AG10803 (cell line): ENCODE measurements around the gene RPIA.

Experiments used
- DNase-seq: peaks from one replicate; pipeline ENCODE4 v3.0.0; 2010; ENCODE audit warnings: low read depth
- H3K4me3 ChIP-seq: 2 replicates; pipeline ENCODE4 v1.5.1; 2011; ENCODE audit warnings: mild to moderate bottlenecking, low read length, control low read depth
- TF ChIP-seq, protein P1 (sequence below): conservative IDR thresholded peaks from 2 replicates; pipeline ENCODE4 v1.5.1; 2011; ENCODE audit warnings: mild to moderate bottlenecking, low read length, control low read depth, inconsistent platforms

RPIA gene

DNA sequence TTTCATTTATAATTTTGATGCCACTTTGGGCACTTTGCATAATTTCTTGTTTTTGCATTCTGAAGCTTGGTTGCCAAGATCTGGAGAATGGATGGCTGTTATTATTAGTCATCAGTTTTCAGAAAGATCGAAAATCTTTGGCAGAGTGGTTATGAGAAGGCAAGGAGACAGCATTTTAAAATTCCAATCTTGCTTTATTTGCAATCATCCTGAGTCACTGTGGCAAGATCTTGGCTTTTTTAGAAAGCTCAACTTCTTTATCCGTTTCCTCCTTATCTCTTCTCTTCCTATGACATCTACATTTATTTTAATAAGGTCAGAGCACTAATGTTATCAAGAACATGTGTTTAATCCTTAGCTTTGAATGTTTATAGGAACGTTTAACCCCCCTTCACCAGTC is 33.1 kb upstream of the RPIA start:
- H3K4me3 ChIP-seq: no peak overlapping the region
- DNase-seq: peak; percentile 63
- TF ChIP-seq, protein P1, sequence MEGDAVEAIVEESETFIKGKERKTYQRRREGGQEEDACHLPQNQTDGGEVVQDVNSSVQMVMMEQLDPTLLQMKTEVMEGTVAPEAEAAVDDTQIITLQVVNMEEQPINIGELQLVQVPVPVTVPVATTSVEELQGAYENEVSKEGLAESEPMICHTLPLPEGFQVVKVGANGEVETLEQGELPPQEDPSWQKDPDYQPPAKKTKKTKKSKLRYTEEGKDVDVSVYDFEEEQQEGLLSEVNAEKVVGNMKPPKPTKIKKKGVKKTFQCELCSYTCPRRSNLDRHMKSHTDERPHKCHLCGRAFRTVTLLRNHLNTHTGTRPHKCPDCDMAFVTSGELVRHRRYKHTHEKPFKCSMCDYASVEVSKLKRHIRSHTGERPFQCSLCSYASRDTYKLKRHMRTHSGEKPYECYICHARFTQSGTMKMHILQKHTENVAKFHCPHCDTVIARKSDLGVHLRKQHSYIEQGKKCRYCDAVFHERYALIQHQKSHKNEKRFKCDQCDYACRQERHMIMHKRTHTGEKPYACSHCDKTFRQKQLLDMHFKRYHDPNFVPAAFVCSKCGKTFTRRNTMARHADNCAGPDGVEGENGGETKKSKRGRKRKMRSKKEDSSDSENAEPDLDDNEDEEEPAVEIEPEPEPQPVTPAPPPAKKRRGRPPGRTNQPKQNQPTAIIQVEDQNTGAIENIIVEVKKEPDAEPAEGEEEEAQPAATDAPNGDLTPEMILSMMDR: no peak

DNA sequence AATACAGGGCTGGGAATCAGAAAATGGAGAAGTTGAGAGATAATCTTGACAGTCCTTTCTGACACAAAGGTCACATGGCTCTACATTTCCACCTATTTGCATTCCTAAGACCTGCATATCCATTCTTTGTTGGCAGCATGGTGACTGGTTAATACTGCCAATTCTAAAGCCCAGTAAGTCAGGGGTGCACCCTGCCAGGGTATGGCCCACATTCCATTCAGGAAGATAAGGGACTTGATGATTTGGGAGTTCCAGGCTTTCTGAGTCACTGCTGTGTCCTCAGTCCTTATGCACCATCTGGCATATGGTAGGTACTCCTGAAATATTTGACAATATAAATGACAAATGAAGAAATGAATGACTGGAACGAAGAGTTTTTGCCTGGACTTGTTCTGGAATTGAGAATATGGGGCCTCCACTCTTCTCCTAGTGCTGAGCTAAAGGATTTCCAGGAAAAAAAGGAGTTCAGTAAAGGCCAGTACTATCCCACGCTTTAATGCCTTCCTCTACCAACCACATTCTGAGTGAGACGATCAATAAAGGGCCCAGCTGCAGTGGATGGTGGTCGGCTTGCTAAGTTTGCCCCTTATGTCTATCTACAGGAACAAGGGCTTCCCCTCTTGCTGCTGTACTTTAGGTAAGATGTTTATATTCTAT is 32.5 kb upstream of the RPIA start:
- H3K4me3 ChIP-seq: no peak overlapping the region
- DNase-seq: peak; percentile 28
- TF ChIP-seq, protein P1: no peak

DNA sequence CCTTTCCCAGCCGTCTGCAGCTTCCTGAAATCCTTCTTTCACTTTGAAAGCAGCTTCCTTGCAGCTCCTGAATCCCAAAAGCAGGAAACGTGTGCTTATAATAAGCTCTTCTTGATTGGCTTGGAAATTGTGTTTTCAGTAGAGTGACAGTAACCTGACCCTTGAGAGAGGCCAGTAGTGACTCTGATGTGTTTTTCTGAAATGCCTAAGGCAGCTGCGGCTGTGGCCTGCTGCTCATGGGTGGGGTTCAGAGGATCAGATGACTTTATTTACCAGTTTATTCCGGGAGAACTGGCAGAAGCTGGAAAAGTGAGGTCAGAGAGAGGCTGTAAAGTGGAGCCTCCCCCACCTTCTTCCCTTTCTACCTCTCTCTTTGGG is 31.9 kb upstream of the RPIA start:
- no peak overlapping the region for H3K4me3 ChIP-seq
- TF ChIP-seq, protein P1: no peak
- DNase-seq: peak; percentile 58

DNA sequence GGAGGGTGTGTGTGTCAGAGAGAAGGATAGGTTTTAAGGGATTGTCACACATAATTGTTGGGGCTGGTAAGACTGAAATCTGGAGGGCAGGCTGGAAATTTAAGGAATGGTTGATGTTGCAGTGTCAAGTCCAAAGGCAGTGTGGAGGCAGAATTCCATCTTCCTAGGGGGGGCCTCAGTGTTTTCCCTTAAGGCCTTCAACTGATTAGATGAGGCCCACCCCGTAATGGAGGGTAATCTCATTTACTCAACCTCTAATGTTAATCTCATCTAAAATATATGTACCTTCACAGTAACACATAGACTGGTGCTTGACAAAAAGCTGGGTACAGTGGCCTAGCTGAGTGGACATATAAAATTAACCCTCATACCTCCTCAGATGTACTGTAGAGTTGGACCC is 30.9 kb upstream of the RPIA start:
- TF ChIP-seq, protein P1: no peak
- H3K4me3 ChIP-seq: no peak overlapping the region
- DNase-seq: no peak

DNA sequence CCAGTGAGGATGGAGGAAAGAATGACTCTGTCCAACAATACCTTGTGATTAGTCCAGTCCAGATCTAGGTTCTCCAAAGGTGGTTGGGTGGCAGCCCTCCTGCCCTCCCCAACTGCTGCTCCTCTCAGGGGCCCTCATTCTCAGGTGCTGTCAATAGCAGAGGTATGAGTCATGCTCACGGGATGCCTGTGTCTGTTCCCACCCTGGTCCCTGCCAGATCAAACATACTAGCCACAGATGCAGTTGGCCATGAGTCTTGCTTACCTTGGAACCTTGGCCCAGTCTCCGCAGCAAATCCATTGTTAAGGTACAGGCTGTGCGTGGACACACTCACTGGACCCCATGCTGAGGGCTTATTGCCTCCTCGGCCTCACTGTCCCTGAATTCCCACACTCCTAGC is 24.9 kb upstream of the RPIA start:
- TF ChIP-seq, protein P1: no peak
- no peak overlapping the region for H3K4me3 ChIP-seq
- DNase-seq: no peak

DNA sequence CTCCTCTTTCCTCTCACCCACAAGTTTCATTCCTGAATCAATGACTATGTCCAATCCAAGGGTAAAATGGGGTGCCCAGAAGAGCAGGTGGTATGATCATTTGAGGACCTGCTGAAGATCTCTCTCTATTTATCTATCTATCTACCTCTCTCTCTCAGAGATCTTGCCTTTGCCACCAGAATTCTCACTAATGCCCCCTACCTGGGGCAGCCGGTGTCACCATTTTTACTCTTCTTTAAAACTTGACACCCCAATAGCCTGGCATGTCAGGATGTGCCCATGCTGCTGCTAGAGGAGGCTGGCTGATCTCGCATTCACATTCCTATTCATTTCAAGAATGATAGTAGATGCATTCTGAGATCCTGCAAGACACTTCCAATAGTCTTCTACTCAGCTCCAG is 24.3 kb upstream of the RPIA start:
- TF ChIP-seq, protein P1: no peak
- no peak for DNase-seq

DNA sequence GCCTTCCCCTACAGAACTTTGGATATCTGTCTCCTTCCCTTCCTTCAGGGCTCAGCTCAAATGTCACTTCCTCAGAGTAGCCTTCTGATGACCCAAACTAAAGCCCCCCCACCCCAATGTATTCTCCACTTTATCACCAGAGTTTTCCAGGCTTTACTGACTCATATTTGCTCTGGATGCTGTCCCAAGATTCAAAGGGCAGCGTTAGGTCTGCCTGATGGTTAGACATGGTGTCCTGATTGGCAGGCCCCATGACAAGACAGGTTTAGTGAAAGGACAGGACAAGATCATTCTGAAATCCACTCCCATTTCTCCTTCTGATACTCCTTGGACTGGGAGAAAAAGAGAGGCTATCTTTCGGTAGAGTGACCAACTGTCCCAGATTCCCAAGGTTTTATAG is 22.6 kb upstream of the RPIA start:
- DNase-seq: no peak
- TF ChIP-seq, protein P1: no peak
- no peak overlapping the region for H3K4me3 ChIP-seq

More for the DNA sequence above, 24.3 kb upstream of the RPIA start:
- no peak overlapping the region for H3K4me3 ChIP-seq
